ENCODE data around the gene CHP2. TPM values are rescaled to one million over a fixed set of nuclear protein-coding genes. Genes with fewer than 3 reads are reported as not detected.
"Not testable (repeated sequence)": the region's sequence is repeated elsewhere in the genome, so short reads cannot be mapped to it uniquely, and the experiment has no call there.

The CHP2 gene
- total and polyA plus RNA-seq, 2 donors from 2014 or later: 6.8 TPM; not detected in 1

- no peak for TF ChIP-seq CTCF (IDR thresholded peaks at IDR 0.05; ENCODE audit: borderline replicate concordance, extremely low read depth, insufficient read depth)
- H3K4me1 ChIP-seq (ENCODE audit: control insufficient read depth in 2 of 3, insufficient read depth in 2 of 3, low read depth in 1 of 3, low read length in 3 of 3): no peaks in the 10 kb centered on the region
- no peak overlapping the region for H3K4me3 ChIP-seq (ENCODE audit: low read length in 3 of 3)
- DNase-seq: no peak
- no peaks in the 10 kb centered on the region for H3K27me3 ChIP-seq (ENCODE audit: control insufficient read depth, insufficient read depth, low read length)
- H3K27ac ChIP-seq (ENCODE audit: low read depth in 2 of 2, low read length in 2 of 2): no peak overlapping the region
- intact Hi-C loops (cut with DNase I): no loop called here
- no peaks in the 10 kb centered on the region for H3K36me3 ChIP-seq (ENCODE audit: control insufficient read depth in 2 of 3, insufficient read depth in 3 of 3, low read length in 3 of 3)
- no peak for FAIRE-seq
- H3K9me3 ChIP-seq (ENCODE audit: control insufficient read depth in 2 of 3, insufficient read depth in 1 of 3, low read length in 3 of 3): no peaks in the 10 kb centered on the region
- H3K9ac ChIP-seq (ENCODE audit: low read length in 3 of 3): no peak overlapping the region
Measured at GRCh38 chr16:23729503-23730424, 25.1 kb upstream of the CHP2 start.

- H3K4me3 ChIP-seq (ENCODE audit: low read length in 3 of 3): no peak overlapping the region
- H3K27me3 ChIP-seq (ENCODE audit: control insufficient read depth, insufficient read depth, low read length): no peaks in the 10 kb centered on the region
- H3K36me3 ChIP-seq (ENCODE audit: control insufficient read depth in 2 of 3, insufficient read depth in 3 of 3, low read length in 3 of 3): no peaks in the 10 kb centered on the region
- intact Hi-C loops (cut with DNase I): no loop called here
- FAIRE-seq: no peak
- no peaks in the 10 kb centered on the region for H3K4me1 ChIP-seq (ENCODE audit: control insufficient read depth in 2 of 3, insufficient read depth in 2 of 3, low read depth in 1 of 3, low read length in 3 of 3)
- DNase-seq: no peak
- no peaks in the 10 kb centered on the region for H3K9me3 ChIP-seq (ENCODE audit: control insufficient read depth in 2 of 3, insufficient read depth in 1 of 3, low read length in 3 of 3)
- H3K27ac ChIP-seq (ENCODE audit: low read depth in 2 of 2, low read length in 2 of 2): no peak overlapping the region
- no peak for TF ChIP-seq CTCF (IDR thresholded peaks at IDR 0.05; ENCODE audit: borderline replicate concordance, extremely low read depth, insufficient read depth)
- no peak overlapping the region for H3K9ac ChIP-seq (ENCODE audit: low read length in 3 of 3)
Measured at GRCh38 chr16:23734176-23734893, 20.5 kb upstream of the CHP2 start.

- H3K27me3 ChIP-seq (ENCODE audit: control insufficient read depth, insufficient read depth, low read length); H3K9me3 ChIP-seq (ENCODE audit: control insufficient read depth in 2 of 3, insufficient read depth in 1 of 3, low read length in 3 of 3); H3K9ac ChIP-seq (ENCODE audit: low read length in 3 of 3); H3K27ac ChIP-seq (ENCODE audit: low read depth in 2 of 2, low read length in 2 of 2); DNase-seq; H3K4me1 ChIP-seq (ENCODE audit: control insufficient read depth in 2 of 3, insufficient read depth in 2 of 3, low read depth in 1 of 3, low read length in 3 of 3); intact Hi-C loops (cut with DNase I); H3K36me3 ChIP-seq (ENCODE audit: control insufficient read depth in 2 of 3, insufficient read depth in 3 of 3, low read length in 3 of 3); H3K4me3 ChIP-seq (ENCODE audit: low read length in 3 of 3); FAIRE-seq: not testable (repeated sequence)
Measured at GRCh38 chr16:23737423-23738028, 17.3 kb upstream of the CHP2 start.

GRCh38 chr16:23739516-23739915, 15.3 kb upstream of the CHP2 start:
- no peak for DNase-seq
- Histone ChIP-seq H3K27ac (ENCODE audit: low read depth in 2 of 2, low read length in 2 of 2) (no peak overlapping the region), H3K4me3 (ENCODE audit: low read length in 3 of 3) (no peak overlapping the region), H3K27me3 (ENCODE audit: control insufficient read depth, insufficient read depth, low read length) (no peaks in the 10 kb centered on the region), H3K9me3 (ENCODE audit: control insufficient read depth in 2 of 3, insufficient read depth in 1 of 3, low read length in 3 of 3) (no peaks in the 10 kb centered on the region), H3K36me3 (ENCODE audit: control insufficient read depth in 2 of 3, insufficient read depth in 3 of 3, low read length in 3 of 3) (no peaks in the 10 kb centered on the region), H3K9ac (ENCODE audit: low read length in 3 of 3) (no peak overlapping the region), H3K4me1 (ENCODE audit: control insufficient read depth in 2 of 3, insufficient read depth in 2 of 3, low read depth in 1 of 3, low read length in 3 of 3) (no peaks in the 10 kb centered on the region)
- no peak for FAIRE-seq
- no peak for TF ChIP-seq CTCF (IDR thresholded peaks at IDR 0.05; ENCODE audit: borderline replicate concordance, extremely low read depth, insufficient read depth)
- intact Hi-C loops (cut with DNase I): no loop called here
